ENCODE data around the gene VPS52.
"Not testable (repeated sequence)": the region's sequence is repeated elsewhere in the genome, so short reads cannot be mapped to it uniquely, and the experiment has no call there.

Gene VPS52

DNA sequence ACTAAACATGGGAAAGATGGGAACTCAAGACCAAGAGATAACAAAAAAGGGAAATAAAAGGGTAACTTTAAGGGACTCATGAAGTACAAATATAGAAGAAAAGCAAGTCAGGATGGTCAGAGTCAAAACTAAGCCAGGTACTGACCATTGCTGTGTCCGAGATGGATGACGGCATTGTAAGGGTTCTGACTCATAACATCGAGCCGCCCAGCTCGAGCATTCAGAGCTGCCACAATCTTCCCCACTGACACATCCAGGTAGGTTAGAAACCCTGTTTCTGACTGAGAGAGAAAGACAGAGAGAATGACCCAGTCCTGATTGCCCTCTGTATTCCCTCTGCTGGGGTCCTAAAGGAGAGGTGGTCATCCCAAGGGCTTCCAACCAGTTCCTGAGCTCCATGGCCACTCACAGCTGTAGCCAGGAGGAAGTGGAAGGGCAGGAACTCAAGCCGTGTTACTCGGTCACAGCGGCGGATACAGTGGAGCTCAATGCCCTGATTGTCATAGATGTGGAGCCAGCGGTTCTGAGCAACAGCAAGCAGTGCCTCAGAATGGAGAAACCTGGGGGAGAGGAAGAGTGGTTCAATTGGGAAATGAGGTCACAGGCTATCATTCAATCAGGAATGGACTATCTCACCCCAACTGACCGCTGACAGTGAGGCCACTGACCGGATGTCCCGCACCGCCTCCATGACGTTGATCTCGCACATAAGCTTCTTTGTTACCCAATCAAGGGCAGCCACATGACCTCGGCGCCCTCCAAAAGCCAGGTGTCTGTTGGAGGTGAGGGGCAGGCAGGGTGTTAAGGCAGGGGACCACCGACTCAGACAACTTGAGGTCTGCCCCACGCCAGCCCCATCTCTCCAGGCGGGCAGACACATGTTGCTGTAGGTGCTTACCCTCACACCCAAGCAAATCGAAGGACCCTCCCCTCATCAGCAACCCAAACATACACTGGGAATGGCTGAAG lies 15.6 kb upstream of the VPS52 start:
- Mint-ChIP-seq H3K9me3 (no peaks in the 10 kb centered on the region), H3K27me3 (ENCODE audit: low read depth) (no peaks in the 10 kb centered on the region), H3K4me3 (peak overlapping the region; percentile 96 to 98 (median 98)), H3K4me1 (peaks cover 31% of the 10 kb centered on the region), H3K27ac (no peak overlapping the region), H3K36me3 (ENCODE audit: low read depth) (peaks cover 32% of the 10 kb centered on the region)
- TF ChIP-seq, protein P1, sequence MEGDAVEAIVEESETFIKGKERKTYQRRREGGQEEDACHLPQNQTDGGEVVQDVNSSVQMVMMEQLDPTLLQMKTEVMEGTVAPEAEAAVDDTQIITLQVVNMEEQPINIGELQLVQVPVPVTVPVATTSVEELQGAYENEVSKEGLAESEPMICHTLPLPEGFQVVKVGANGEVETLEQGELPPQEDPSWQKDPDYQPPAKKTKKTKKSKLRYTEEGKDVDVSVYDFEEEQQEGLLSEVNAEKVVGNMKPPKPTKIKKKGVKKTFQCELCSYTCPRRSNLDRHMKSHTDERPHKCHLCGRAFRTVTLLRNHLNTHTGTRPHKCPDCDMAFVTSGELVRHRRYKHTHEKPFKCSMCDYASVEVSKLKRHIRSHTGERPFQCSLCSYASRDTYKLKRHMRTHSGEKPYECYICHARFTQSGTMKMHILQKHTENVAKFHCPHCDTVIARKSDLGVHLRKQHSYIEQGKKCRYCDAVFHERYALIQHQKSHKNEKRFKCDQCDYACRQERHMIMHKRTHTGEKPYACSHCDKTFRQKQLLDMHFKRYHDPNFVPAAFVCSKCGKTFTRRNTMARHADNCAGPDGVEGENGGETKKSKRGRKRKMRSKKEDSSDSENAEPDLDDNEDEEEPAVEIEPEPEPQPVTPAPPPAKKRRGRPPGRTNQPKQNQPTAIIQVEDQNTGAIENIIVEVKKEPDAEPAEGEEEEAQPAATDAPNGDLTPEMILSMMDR (IDR thresholded peaks at IDR 0.05; ENCODE audit: unreplicated experiment in 3 of 3) = no peak

DNA sequence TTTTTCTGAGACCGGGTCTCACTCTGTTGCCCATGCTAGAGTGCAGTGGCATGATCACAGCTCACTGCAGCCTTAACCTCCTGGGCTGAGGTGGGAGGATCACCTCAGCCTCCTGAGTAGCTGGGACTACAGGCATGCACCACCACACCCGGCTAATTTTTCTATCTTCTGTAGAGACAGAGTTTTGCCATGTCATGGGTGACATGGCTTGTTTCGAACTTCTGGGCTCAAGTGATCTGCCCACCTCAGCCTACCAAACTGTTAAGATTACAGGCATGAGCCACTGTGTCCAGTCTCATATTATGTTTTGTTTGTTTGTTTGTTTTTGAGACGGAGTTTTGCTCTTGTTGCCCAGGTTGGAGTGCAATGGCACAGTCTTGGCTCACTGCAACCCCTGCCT lies 13.5 kb upstream of the VPS52 start:
- not testable (repeated sequence) for H3K9me3 Mint-ChIP-seq; H3K27me3 Mint-ChIP-seq (ENCODE audit: low read depth); H3K27ac Mint-ChIP-seq; H3K4me3 Mint-ChIP-seq
- Mint-ChIP-seq H3K36me3 (ENCODE audit: low read depth) (peaks cover 40% of the 10 kb centered on the region), H3K4me1 (peaks cover 19% of the 10 kb centered on the region)

DNA sequence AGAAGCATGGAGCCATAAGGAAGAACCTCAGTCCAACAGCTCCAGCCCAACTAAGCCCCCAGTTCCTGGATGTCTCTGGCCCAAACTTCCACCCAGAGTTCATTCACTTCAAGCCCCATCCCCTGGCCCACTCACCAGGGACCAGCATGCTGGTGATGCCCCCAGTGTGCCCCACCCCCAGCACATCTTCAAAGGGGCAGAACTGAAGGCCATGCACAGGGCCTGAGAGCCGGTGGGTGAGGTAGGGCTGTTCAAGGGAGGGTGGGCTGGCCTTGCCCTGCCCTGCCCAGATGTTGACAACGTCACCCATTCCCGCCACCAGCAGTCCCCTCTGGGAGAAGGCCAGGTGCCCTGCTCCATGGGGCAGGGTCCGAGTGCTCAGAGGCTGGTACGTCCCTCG lies 8.9 kb upstream of the VPS52 start:
- Mint-ChIP-seq H3K9me3 (no peaks in the 10 kb centered on the region), H3K27ac (no peak overlapping the region), H3K27me3 (ENCODE audit: low read depth) (no peaks in the 10 kb centered on the region), H3K36me3 (ENCODE audit: low read depth) (peaks cover 34% of the 10 kb centered on the region), H3K4me1 (peaks cover 12% of the 10 kb centered on the region), H3K4me3 (no peak overlapping the region)
- TF ChIP-seq, protein P1 (IDR thresholded peaks at IDR 0.05; ENCODE audit: unreplicated experiment in 3 of 3) = no peak

DNA sequence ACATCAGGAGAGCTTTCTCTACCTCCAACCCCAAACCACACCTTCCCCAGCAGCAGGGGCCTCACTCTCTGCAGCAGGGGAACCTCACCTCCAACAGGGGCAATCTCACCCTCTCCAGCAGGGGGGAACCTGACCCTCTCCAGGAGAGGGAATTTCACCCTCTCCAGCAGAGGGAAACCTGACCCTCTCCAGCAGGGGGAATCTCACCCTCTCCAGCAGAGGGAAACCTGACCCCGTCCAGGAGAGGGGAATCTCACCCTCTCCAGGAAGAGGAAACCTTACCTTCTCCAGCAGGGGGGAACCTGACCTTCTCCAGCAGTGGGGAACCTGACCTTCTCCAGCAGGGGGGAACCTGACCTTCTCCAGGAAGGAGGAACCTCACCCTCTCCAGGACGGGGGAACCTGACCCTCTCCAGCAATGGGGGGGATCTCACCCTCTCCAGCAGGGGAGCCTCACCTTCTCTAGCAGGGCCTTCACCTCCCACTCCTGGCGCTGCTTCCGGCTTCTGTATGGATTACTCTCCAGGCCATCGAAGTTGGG lies 8.4 kb upstream of the VPS52 start:
- TF ChIP-seq, protein P1 (IDR thresholded peaks at IDR 0.05; ENCODE audit: unreplicated experiment in 3 of 3) = peak in 2 of 3 experiments; percentile 11 to 42
- H3K27ac Mint-ChIP-seq = no peak overlapping the region
- H3K4me3 Mint-ChIP-seq = no peak overlapping the region

DNA sequence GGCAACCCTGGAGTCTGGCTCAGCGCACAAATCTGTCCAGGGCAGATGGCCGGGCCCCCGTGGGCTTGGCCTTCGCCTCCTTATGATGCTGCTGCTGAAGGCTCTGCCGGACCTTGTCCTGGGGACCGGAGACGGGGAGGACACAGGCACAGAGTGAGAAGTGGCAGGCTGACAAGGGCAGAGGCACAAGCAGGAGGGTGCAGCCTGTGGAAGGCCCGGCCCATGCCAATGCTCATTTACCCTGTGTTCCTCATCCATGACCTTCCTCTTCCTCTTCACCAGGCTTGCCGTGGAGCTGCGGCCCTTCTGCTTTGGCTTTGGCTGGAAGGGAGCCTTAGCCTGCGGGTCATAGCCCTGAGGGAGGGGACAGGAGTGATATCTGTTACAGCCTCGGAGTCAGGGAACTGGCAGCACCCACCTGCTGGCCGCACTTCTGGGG lies 7.6 kb upstream of the VPS52 start:
- no peaks in the 10 kb centered on the region for H3K9me3 Mint-ChIP-seq
- H3K4me3 Mint-ChIP-seq = no peak overlapping the region

More for the DNA sequence above, 8.4 kb upstream of the VPS52 start:
- Mint-ChIP-seq H3K4me1 (peaks cover 15% of the 10 kb centered on the region), H3K9me3 (no peaks in the 10 kb centered on the region), H3K27me3 (ENCODE audit: low read depth) (no peaks in the 10 kb centered on the region), H3K36me3 (ENCODE audit: low read depth) (peaks cover 35% of the 10 kb centered on the region)

DNA sequence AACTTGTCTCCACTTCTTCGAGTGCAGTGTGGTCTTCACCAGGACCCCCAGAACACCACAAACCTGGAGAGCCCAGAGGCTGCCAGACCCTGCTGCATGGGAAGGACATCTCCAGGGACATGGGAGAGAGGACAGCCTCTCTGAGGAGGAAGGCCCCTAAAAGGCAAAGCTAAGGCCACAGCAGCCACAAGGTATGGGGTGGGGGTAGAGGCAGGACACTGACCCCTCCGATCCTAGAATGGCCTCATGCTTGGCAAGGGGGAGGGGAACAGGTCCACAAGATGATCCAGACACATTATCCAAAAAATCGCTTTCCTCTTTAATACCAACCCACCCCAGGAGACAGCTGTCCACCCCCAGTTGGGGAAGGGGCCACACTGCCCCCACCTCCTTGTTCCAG lies 7.1 kb upstream of the VPS52 start:
- H3K4me1 Mint-ChIP-seq = peaks cover 26% of the 10 kb centered on the region
- peaks cover 41% of the 10 kb centered on the region for H3K36me3 Mint-ChIP-seq (ENCODE audit: low read depth)
- H3K27ac Mint-ChIP-seq = no peak overlapping the region
- H3K27me3 Mint-ChIP-seq (ENCODE audit: low read depth) = no peaks in the 10 kb centered on the region
- peak overlapping the region in 1 of 3 experiments; percentile 12 for H3K4me3 Mint-ChIP-seq
- TF ChIP-seq, protein P1 (IDR thresholded peaks at IDR 0.05; ENCODE audit: unreplicated experiment in 3 of 3) = no peak
- H3K9me3 Mint-ChIP-seq = no peaks in the 10 kb centered on the region

More for the DNA sequence above, 7.6 kb upstream of the VPS52 start:
- Mint-ChIP-seq H3K4me1 (peaks cover 23% of the 10 kb centered on the region), H3K27ac (no peak overlapping the region), H3K36me3 (ENCODE audit: low read depth) (peaks cover 40% of the 10 kb centered on the region), H3K27me3 (ENCODE audit: low read depth) (no peaks in the 10 kb centered on the region)
- TF ChIP-seq, protein P1 (IDR thresholded peaks at IDR 0.05; ENCODE audit: unreplicated experiment in 3 of 3) = no peak

Data from nephron (organoid).